B cell (primary cell): ENCODE data around the gene PDGFRB.

Experiments used
- EZH2 ChIP-seq: IDR thresholded peaks from 2 replicates; pipeline ENCODE4 v1.6.1; 2012; ENCODE audit warnings: borderline replicate concordance, low read depth, mild to moderate bottlenecking, moderate library complexity, low read length; ENCODE audit not compliant: insufficient read depth, poor library complexity, severe bottlenecking
- TF ChIP-seq, protein P1 (sequence below): fragments of 200-600 bp; IDR thresholded peaks from one replicate; pipeline ENCODE4 v1.8.0; 2022; ENCODE audit warnings: antibody characterized with exemption, mild to moderate bottlenecking

GRCh38 chr5:150152636-150153462, 2.8 kb downstream of the PDGFRB start:
- TF ChIP-seq, protein P1, sequence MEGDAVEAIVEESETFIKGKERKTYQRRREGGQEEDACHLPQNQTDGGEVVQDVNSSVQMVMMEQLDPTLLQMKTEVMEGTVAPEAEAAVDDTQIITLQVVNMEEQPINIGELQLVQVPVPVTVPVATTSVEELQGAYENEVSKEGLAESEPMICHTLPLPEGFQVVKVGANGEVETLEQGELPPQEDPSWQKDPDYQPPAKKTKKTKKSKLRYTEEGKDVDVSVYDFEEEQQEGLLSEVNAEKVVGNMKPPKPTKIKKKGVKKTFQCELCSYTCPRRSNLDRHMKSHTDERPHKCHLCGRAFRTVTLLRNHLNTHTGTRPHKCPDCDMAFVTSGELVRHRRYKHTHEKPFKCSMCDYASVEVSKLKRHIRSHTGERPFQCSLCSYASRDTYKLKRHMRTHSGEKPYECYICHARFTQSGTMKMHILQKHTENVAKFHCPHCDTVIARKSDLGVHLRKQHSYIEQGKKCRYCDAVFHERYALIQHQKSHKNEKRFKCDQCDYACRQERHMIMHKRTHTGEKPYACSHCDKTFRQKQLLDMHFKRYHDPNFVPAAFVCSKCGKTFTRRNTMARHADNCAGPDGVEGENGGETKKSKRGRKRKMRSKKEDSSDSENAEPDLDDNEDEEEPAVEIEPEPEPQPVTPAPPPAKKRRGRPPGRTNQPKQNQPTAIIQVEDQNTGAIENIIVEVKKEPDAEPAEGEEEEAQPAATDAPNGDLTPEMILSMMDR = no peak
- no peak for TF ChIP-seq EZH2
